HCT116 (cell line): ENCODE data around the gene COL5A1.

Experiments
- POLR2A ChIP-seq: IDR thresholded peaks from 2 replicates; pipeline ENCODE4 v1.7.0; 2011; ENCODE audit warnings: borderline replicate concordance; ENCODE audit not compliant: insufficient read depth, insufficient read length; ENCODE audit errors: extremely low read depth
- POLR2AphosphoS5 ChIP-seq: IDR thresholded peaks from 2 replicates; pipeline ENCODE4 v1.6.1; 2011; ENCODE audit warnings: mild to moderate bottlenecking, low read depth, low read length, moderate library complexity
- TF ChIP-seq, protein P1 (sequence below), 3 experiments: fragments of 200-600 bp in 1 of 3; sonication (generic) in 1 of 3; IDR thresholded peaks in 2 of 3; conservative IDR thresholded peaks in 1 of 3; 2 replicates each; pipeline ENCODE4 v1.5.1; 2012 to 2017; ENCODE audit warnings: low read depth in 2 of 3, low read length in 2 of 3, antibody characterized with exemption in 1 of 3, borderline replicate concordance in 1 of 3, control low read depth in 1 of 3, mild to moderate bottlenecking in 1 of 3, mixed read lengths in 1 of 3, mixed run types in 1 of 3, moderate library complexity in 1 of 3; ENCODE audit not compliant: insufficient read depth in 1 of 3

- TF ChIP-seq, protein P1, sequence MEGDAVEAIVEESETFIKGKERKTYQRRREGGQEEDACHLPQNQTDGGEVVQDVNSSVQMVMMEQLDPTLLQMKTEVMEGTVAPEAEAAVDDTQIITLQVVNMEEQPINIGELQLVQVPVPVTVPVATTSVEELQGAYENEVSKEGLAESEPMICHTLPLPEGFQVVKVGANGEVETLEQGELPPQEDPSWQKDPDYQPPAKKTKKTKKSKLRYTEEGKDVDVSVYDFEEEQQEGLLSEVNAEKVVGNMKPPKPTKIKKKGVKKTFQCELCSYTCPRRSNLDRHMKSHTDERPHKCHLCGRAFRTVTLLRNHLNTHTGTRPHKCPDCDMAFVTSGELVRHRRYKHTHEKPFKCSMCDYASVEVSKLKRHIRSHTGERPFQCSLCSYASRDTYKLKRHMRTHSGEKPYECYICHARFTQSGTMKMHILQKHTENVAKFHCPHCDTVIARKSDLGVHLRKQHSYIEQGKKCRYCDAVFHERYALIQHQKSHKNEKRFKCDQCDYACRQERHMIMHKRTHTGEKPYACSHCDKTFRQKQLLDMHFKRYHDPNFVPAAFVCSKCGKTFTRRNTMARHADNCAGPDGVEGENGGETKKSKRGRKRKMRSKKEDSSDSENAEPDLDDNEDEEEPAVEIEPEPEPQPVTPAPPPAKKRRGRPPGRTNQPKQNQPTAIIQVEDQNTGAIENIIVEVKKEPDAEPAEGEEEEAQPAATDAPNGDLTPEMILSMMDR (IDR thresholded peaks at IDR 0.05 in 2 of 3, conservative IDR thresholded peaks at IDR 0.05 in 1 of 3; ENCODE audit: borderline replicate concordance in 1 of 3, insufficient read depth in 1 of 3, low read depth in 2 of 3, low read length in 2 of 3), result no peak
- TF ChIP-seq POLR2AphosphoS5 (no peak), POLR2A (no peak)
Measured at GRCh38 chr9:134892820-134893420, 251.3 kb downstream of the COL5A1 start.
